ENCODE data around the gene ARPC5L.
A peak's percentile ranks its signal among the peaks of the same experiment; 100 is the strongest.
"Not testable (repeated sequence)": the region's sequence is repeated elsewhere in the genome, so short reads cannot be mapped to it uniquely, and the experiment has no call there.

Gene ARPC5L

DNA sequence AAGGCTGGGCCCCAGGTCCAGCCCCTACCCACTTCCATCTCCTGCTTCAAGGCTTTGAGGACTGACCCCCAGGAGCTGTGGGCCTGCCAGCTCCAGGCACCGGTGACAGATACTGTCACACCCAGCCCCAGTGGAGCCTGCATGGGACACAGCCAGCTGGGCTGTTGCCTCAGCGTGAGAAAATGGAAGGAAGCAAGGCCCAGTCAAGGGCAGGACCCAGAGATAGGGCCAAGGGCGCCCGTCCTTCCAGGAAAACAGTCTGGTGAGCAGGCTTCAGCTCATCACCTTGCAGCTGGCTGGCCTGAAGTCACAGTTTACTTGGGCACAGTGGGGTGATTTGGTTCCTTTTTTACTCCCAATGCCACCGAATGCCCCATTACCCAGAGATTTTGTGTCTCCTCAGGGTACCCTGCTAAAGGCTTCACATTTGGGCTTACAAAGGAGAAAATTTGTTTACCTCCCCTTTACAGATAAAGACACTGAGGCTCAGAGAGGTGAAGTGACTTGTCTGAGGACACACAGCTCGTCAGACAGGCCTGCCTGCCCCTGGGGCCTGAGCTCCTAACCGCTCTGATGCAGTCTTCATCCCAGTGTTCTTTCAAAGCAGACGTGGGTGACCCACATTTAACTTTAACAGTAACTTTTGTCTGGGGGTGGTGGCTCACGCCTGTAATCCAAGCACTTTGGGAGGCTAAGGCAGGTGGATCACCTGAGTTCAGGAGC is 30.1 kb upstream of the ARPC5L start:
- H3K9ac ChIP-seq (ENCODE audit: low read length), result no peak overlapping the region
- no peaks in the 10 kb centered on the region for H3K36me3 ChIP-seq (ENCODE audit: control insufficient read depth, insufficient read depth, low read length)
- H3K4me3 ChIP-seq (ENCODE audit: low read length), result no peak overlapping the region
- H3K27ac ChIP-seq (ENCODE audit: low read depth, low read length), result no peak overlapping the region
- H3K27me3 ChIP-seq (ENCODE audit: control insufficient read depth, insufficient read depth, low read length), result no peaks in the 10 kb centered on the region
- H3K4me1 ChIP-seq (ENCODE audit: control insufficient read depth, insufficient read depth, low read length), result peaks cover 21% of the 10 kb centered on the region

DNA sequence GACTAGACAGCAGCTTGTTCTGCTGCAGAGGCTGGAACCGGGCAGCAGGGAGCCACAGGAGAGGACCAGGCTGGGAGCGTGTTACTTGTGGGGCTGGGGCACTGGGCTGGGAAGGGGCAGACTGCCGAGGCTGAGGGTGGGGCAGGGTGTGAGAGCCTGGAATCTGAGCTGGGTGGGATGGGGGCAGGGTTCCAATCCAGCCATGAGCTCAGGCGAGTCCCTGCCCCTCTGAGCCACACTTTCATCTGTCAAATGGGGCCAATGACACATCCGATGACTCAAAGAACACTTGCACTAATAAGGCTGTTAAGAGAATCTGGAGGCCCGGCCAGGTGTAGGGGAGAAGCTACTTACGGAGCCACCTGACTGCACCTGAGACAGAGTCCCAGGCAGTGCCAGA is 27.3 kb upstream of the ARPC5L start:
- Histone ChIP-seq H3K9ac (ENCODE audit: low read length) (no peak overlapping the region), H3K27me3 (ENCODE audit: control insufficient read depth, insufficient read depth, low read length) (no peaks in the 10 kb centered on the region), H3K4me1 (ENCODE audit: control insufficient read depth, insufficient read depth, low read length) (peaks cover 21% of the 10 kb centered on the region), H3K27ac (ENCODE audit: low read depth, low read length) (peak overlapping the region; percentile 70), H3K4me3 (ENCODE audit: low read length) (no peak overlapping the region), H3K36me3 (ENCODE audit: control insufficient read depth, insufficient read depth, low read length) (no peaks in the 10 kb centered on the region)

DNA sequence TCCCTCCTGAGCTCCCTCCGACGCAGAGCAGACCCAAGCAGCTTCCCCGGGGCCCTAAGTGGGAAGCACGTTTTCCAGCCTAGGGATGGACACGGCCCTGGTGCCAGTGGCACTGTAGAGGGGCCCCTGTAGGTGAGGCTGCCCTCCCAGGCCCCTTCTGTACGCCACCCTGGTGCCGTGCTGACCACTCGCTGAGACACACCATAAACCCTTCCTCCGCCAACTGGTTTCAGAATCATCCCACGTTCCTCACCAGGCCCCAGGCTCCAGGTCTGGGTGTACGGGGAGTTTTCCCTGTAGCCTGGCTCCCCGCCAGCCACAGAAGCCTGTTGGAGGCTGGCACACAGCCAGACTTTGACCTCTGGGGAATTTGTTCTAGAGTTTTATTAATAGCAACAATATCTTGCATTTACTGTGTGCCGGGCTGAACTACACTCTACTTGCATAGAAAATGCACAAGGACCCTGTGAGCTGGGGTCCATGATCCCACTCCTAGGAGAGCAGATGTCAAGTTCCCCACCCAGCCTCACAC is 26.8 kb upstream of the ARPC5L start:
- no peaks in the 10 kb centered on the region for H3K27me3 ChIP-seq (ENCODE audit: control insufficient read depth, insufficient read depth, low read length)
- no peak overlapping the region for H3K9ac ChIP-seq (ENCODE audit: low read length)
- H3K36me3 ChIP-seq (ENCODE audit: control insufficient read depth, insufficient read depth, low read length), result no peaks in the 10 kb centered on the region
- H3K4me1 ChIP-seq (ENCODE audit: control insufficient read depth, insufficient read depth, low read length), result peaks cover 21% of the 10 kb centered on the region
- H3K4me3 ChIP-seq (ENCODE audit: low read length), result peak overlapping the region; percentile 35
- peak overlapping the region; percentile 70 for H3K27ac ChIP-seq (ENCODE audit: low read depth, low read length)

DNA sequence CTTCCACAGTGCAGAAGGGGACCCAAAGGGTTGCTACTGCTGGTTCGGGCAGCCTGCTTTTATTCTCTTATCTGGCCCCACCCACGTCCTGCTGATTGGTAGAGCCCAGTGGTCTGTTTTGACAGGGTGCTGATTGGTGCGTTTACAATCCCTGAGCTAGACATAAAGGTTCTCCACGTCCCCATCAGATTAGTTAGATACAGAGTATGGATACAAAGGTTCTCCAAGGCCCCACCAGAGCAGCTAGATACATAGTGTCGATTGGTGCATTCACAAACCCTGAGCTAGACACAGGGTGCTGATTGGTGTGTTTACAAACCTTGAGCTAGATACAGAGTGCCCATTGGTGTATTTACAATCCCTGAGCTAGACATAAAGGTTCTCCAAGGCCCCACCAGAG is 23.8 kb upstream of the ARPC5L start:
- H3K9ac ChIP-seq (ENCODE audit: low read length); H3K4me3 ChIP-seq (ENCODE audit: low read length); H3K27ac ChIP-seq (ENCODE audit: low read depth, low read length); H3K36me3 ChIP-seq (ENCODE audit: control insufficient read depth, insufficient read depth, low read length); H3K27me3 ChIP-seq (ENCODE audit: control insufficient read depth, insufficient read depth, low read length): not testable (repeated sequence)
- peaks cover 13% of the 10 kb centered on the region for H3K4me1 ChIP-seq (ENCODE audit: control insufficient read depth, insufficient read depth, low read length)

DNA sequence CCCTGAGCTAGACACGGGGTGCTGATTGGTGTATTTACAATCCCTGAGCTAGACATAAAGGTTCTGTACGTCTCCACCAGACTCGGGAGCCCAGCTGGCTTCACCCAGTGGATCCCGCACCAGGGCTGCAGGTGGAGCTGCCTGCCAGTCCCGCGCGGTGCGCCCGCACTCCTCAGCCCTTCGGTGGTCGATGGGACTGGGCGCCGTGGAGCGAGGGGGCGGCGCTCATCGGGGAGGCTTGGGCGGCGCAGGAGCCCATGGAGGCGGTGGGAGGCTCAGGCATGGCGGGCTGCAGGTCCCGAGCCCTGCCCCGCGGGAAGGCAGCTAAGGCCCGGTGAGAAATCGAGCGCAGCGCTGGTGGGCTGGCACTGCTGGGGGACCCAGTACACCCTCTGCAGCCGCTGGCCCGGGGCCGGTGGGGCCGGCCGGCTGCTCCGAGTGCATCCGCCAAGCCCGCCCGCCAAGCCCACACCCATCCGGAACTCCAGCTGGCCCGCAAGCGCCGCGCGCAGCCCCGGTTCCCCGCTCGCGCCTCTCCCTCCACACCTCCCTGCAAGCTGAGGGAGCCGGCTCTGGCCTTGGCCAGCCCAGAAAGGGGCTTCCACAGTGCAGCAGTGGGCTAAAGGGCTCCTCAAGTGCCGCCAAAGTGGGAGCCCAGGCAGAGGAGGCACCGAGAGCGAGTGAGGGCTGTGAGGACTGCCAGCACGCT is 23.2 kb upstream of the ARPC5L start:
- not testable (repeated sequence) for H3K27ac ChIP-seq (ENCODE audit: low read depth, low read length); H3K9ac ChIP-seq (ENCODE audit: low read length); H3K36me3 ChIP-seq (ENCODE audit: control insufficient read depth, insufficient read depth, low read length); H3K27me3 ChIP-seq (ENCODE audit: control insufficient read depth, insufficient read depth, low read length); H3K4me3 ChIP-seq (ENCODE audit: low read length)
- peaks cover 13% of the 10 kb centered on the region for H3K4me1 ChIP-seq (ENCODE audit: control insufficient read depth, insufficient read depth, low read length)

DNA sequence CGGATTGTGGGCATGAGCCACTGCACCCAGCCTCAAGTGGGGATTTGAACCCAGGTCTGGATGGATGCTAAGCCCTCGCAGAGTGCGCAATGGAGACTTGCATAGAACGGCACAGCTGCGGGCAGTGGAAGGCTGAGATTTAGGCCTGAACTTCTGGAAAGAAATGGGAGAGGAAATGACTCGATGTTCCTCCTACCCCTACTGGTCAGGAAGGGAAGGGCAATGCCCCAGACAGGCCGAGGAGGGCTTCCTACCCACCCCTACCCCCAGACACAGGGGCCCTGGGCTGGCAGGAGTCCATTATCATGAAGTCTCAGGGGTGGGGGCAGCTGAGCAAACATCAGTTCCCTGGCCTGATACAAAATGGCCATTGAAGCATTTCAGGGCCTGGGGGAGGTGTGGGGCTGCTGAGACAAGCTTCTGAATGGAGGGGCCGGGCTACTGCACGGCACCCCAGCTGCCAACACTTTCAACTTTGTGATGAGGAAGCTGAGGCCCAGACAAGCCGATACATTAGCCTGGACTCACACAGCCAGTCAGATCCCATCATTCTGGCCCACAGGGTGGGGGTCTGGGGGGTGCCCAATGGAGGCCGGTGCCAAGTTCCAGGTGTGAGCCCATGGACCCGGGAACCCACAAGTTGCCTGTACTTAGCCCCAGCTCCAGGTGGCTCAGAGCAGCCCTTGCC is 22.2 kb upstream of the ARPC5L start:
- Histone ChIP-seq H3K4me1 (ENCODE audit: control insufficient read depth, insufficient read depth, low read length) (peaks cover 11% of the 10 kb centered on the region), H3K36me3 (ENCODE audit: control insufficient read depth, insufficient read depth, low read length) (no peaks in the 10 kb centered on the region), H3K4me3 (ENCODE audit: low read length) (no peak overlapping the region), H3K27me3 (ENCODE audit: control insufficient read depth, insufficient read depth, low read length) (no peaks in the 10 kb centered on the region), H3K27ac (ENCODE audit: low read depth, low read length) (no peak overlapping the region), H3K9ac (ENCODE audit: low read length) (no peak overlapping the region)

DNA sequence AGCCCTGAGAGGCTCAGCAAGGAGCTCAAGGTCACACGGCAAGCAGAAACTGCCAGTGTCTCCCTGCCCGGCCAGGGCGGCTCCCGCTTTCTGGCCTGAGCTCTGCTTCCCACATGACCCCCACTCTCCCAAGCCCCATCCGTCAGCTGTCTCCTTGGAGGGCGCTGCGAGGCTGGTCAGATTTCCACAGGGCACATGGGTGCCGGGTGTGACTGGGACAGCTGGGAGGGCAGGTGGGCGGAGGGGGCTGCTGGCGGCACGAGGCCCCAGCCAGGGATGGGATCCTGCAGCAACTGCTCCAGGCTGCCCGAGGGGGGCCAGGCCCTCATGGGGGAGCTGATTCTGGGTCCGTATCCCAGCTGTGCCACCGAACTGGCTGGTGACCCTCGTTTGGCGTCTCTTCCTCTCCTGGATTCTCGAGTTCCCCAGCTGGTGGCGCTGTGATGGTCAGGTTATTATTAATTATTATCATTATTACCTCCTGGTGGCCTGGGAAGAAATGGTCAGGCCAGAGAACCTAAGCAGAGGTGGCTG is 21.6 kb upstream of the ARPC5L start:
- Histone ChIP-seq H3K9ac (ENCODE audit: low read length) (no peak overlapping the region), H3K36me3 (ENCODE audit: control insufficient read depth, insufficient read depth, low read length) (no peaks in the 10 kb centered on the region), H3K4me3 (ENCODE audit: low read length) (no peak overlapping the region), H3K27me3 (ENCODE audit: control insufficient read depth, insufficient read depth, low read length) (no peaks in the 10 kb centered on the region), H3K4me1 (ENCODE audit: control insufficient read depth, insufficient read depth, low read length) (peaks cover 5% of the 10 kb centered on the region), H3K27ac (ENCODE audit: low read depth, low read length) (no peak overlapping the region)

DNA sequence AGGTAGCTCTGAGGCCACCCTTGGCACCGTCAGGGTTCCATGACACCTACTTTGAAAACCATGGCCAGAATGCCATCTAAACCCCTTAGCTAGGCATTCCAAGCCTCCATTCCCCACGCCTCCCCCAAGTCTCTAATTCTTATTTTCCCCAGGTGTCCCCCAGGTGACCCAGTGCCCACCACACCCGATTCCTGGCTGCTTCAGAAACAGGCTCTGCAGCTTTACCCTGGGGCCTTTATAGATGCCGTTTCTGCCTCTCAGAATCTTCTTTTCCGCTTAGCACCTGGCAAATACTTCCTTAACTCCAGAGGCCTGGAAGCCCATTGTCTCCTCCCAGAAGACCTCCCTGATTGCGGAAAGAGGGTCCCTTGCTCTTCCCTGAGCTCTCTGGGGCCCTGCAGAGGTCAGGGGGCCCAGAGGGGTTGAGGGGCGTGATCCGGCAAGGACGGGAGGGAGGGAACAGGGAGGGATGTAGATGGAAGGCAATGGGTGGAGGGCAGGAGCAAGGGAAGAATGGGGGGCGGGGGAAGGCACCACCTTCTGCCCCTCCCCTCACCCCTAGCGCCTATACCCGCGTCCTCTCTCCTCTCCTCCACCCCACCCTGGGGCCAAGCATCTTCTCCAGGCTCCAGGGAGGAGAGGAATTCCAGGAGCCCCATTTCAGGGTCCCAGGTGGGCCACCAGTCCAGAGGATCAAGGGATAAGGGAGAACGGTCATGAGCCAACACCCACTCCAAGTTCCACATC is 20.7 kb upstream of the ARPC5L start:
- Histone ChIP-seq H3K4me3 (ENCODE audit: low read length) (no peak overlapping the region), H3K9ac (ENCODE audit: low read length) (no peak overlapping the region), H3K4me1 (ENCODE audit: control insufficient read depth, insufficient read depth, low read length) (no peaks in the 10 kb centered on the region), H3K27ac (ENCODE audit: low read depth, low read length) (no peak overlapping the region), H3K36me3 (ENCODE audit: control insufficient read depth, insufficient read depth, low read length) (no peaks in the 10 kb centered on the region), H3K27me3 (ENCODE audit: control insufficient read depth, insufficient read depth, low read length) (no peaks in the 10 kb centered on the region)

DNA sequence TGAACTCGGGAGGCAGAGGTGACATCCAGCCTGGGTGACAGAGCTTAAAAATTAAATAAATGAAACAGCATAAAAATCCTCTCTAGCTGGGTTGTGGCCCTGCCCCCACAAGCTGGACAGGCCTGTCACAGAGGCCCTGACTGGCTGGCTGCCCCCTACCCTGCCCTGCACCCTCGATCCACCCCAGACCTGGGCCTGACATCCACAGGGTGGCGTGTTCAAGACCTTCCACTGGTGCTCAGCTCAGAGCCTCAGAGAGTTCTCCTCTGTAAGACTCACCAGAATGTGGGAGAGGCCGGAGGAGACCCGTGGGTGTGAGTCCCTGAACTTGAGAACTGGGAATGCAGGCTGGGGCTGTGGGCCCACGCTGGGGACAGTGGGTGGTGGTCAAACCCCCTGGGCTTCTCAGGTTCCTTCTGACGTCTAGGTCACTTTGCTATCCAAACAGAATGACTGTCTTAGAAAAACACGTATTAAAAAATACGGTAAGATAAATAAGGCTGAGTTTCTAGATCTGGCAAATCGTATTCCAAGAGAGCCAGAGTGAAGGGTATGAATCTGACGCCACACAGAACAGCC is 18.4 kb upstream of the ARPC5L start:
- no peaks in the 10 kb centered on the region for H3K36me3 ChIP-seq (ENCODE audit: control insufficient read depth, insufficient read depth, low read length)
- no peaks in the 10 kb centered on the region for H3K27me3 ChIP-seq (ENCODE audit: control insufficient read depth, insufficient read depth, low read length)
- H3K4me1 ChIP-seq (ENCODE audit: control insufficient read depth, insufficient read depth, low read length), result no peaks in the 10 kb centered on the region
- H3K4me3 ChIP-seq (ENCODE audit: low read length), result no peak overlapping the region
- H3K27ac ChIP-seq (ENCODE audit: low read depth, low read length), result no peak overlapping the region
- no peak overlapping the region for H3K9ac ChIP-seq (ENCODE audit: low read length)

DNA sequence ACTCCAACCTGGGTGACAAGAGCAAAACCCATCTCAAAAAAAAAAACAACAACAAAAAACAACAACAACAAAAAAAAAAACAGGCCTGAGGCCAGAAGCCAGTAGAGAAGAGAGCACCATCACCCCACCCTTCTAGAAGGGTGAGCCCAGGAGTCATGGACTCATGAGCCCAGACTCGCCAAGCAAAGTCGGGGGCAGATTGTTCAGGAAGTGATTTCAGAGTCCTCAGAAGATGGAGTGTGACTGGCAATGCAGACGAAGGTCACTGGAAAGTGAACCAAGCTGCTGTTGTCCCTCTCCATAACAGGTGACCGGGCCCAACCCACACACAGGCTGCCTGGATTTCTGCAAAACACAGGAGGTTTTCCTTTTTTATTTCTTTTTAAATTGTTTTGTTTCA is 17.6 kb upstream of the ARPC5L start:
- no peaks in the 10 kb centered on the region for H3K4me1 ChIP-seq (ENCODE audit: control insufficient read depth, insufficient read depth, low read length)
- H3K4me3 ChIP-seq (ENCODE audit: low read length), result no peak overlapping the region
- no peak overlapping the region for H3K9ac ChIP-seq (ENCODE audit: low read length)
- no peaks in the 10 kb centered on the region for H3K36me3 ChIP-seq (ENCODE audit: control insufficient read depth, insufficient read depth, low read length)
- H3K27me3 ChIP-seq (ENCODE audit: control insufficient read depth, insufficient read depth, low read length), result no peaks in the 10 kb centered on the region
- H3K27ac ChIP-seq (ENCODE audit: low read depth, low read length), result no peak overlapping the region

DNA sequence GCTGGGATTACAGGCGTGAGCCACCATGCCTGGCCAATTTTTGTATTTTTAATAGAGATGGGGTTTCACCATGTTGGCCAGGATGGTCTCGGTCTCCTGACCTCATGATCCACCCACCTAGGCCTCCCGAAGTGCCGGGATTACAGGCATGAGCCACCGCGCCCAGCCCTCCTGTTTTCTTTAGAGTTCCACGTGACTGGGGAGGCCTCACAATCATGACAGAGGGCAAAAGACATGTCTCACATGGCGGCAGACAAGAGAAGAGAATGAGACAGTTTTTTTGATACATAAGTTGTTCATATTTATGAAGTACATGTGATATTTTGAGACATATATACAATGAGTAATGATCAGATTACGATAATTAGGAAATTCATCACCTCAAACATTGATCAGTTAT is 15.5 kb upstream of the ARPC5L start:
- H3K4me3 ChIP-seq (ENCODE audit: low read length); H3K27me3 ChIP-seq (ENCODE audit: control insufficient read depth, insufficient read depth, low read length); H3K27ac ChIP-seq (ENCODE audit: low read depth, low read length); H3K9ac ChIP-seq (ENCODE audit: low read length); H3K4me1 ChIP-seq (ENCODE audit: control insufficient read depth, insufficient read depth, low read length); H3K36me3 ChIP-seq (ENCODE audit: control insufficient read depth, insufficient read depth, low read length): not testable (repeated sequence)

DNA sequence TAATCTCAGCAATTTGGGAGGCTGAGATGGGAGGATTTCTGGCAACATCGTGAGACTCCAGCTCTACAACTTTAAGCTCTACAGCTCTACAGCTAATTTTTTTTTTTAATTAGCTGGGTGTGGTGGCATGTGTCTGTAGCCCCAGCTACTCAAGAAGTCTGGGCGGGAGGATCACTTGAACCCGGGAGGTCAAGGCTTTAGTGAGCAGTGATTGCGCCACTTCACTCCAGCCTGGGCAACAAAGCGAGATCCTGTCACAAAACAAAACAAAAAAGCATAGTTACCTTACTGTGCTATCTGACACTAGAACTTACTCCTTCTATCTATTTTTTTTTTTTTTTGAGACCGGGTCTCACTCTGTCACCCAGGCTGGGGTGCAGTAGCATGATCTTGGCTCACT is 15.0 kb upstream of the ARPC5L start:
- no peak overlapping the region for H3K27ac ChIP-seq (ENCODE audit: low read depth, low read length)
- no peak overlapping the region for H3K4me3 ChIP-seq (ENCODE audit: low read length)
- no peaks in the 10 kb centered on the region for H3K4me1 ChIP-seq (ENCODE audit: control insufficient read depth, insufficient read depth, low read length)
- no peaks in the 10 kb centered on the region for H3K27me3 ChIP-seq (ENCODE audit: control insufficient read depth, insufficient read depth, low read length)
- H3K9ac ChIP-seq (ENCODE audit: low read length), result no peak overlapping the region
- H3K36me3 ChIP-seq (ENCODE audit: control insufficient read depth, insufficient read depth, low read length), result no peaks in the 10 kb centered on the region
